ENCODE data around the gene ALAD. TPM values are rescaled to one million over a fixed set of nuclear protein-coding genes. Genes with fewer than 3 reads are reported as not detected.
A peak's percentile ranks its signal among the peaks of the same experiment; 100 is the strongest.

The ALAD gene
- polyA plus RNA-seq, 1 donor from 2014 or later = 42.9 TPM

DNA sequence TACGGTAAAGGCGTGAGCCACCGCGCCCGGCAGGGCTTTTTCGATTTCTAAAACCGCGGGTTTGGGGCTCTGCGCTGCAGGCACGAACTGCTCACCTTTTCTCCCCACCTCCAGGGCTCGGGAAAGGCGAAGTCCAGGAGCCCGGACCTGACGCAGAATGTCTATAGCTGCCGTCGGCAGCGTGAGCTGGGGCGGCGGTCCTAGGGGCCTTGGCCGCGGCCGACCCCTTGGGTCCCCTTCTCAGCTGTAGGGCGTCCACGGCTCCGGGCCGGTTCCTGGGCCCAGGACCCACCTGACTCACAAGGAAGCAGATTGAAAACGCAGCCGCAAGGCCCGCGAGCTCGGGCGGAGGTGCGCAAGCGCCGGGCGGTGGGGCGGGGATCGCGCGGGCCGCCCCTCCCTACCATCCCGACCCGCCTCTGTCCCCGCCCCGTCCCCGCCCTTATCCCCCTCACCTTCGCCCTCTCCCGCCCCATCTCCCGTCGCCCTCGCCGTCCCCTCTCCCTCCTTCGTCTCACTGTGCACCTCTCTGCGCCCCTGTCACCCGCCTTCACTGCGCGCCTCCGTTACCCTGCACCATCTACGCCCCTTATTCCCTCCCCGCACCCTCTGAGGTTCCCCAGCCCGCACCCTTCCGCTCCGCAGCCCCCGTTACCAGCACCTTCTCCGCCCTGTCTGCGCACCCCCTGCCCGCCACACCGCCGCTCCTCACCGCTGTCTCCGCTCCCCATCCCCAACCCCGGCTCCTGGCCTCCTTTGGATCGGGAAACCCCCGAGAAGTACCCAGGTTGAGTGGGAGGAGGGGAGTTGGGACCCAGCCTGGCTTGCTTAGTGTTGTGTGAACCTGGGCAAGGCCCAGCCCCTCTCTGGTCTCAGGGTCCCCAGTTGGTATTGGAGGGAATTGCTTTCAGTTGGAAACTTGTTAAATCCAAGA, 24.2 kb downstream of the ALAD start, which contains the start of gene HDHD3:
Gene HDHD3, minus strand, starts transcription at position 353 of the 934 bp plus-strand sequence. CDS start 2,632 bp downstream, outside the sequence.
- Histone ChIP-seq H3K36me3 (ENCODE audit: insufficient read depth, low read length) (no peaks in the 10 kb centered on the region), H3F3A (ENCODE audit: insufficient read depth, low read length, poor library complexity, severe bottlenecking) (no peaks in the 10 kb centered on the region), H3K27me3 (ENCODE audit: insufficient read depth, low read depth, low read length) (no peaks in the 10 kb centered on the region), H3K4me3 (ENCODE audit: low read length) (peak within 1 kb of the TSS; percentile 85), H3K9me2 (ENCODE audit: insufficient read depth, low read length) (no peaks in the 10 kb centered on the region), H3K9me3 (ENCODE audit: low read length) (no peaks in the 10 kb centered on the region), H2AFZ (ENCODE audit: low read depth, low read length) (peak within 1 kb of the TSS; percentile 94), H3K79me2 (replicated peaks; ENCODE audit: insufficient read depth, low read length) (no peaks in the 10 kb centered on the region), H3K27ac (ENCODE audit: low read length) (peak within 1 kb of the TSS; percentile 49), H4K20me1 (ENCODE audit: insufficient read depth) (no peaks in the 10 kb centered on the region), H3K4me2 (ENCODE audit: low read length) (peak within 1 kb of the TSS; percentile 35), H3K9ac (ENCODE audit: low read length) (peak within 1 kb of the TSS; percentile 80)
- TF ChIP-seq POLR2AphosphoS5 (IDR thresholded peaks at IDR 0.05) (peak; percentile 82), RAD21 (conservative IDR thresholded peaks at IDR 0.05) (no peak), MXI1 (conservative IDR thresholded peaks at IDR 0.05; ENCODE audit: poor library complexity, severe bottlenecking) (peak; percentile 54), EZH2 (IDR thresholded peaks at IDR 0.05; ENCODE audit: borderline replicate concordance, insufficient read depth, low read length, poor library complexity, severe bottlenecking) (no peak), SMC3 (conservative IDR thresholded peaks at IDR 0.05; ENCODE audit: poor library complexity) (no peak), EP300 (conservative IDR thresholded peaks at IDR 0.05; ENCODE audit: poor library complexity, severe bottlenecking) (no peak), REST (IDR thresholded peaks at IDR 0.05; ENCODE audit: borderline replicate concordance) (peak; percentile 56), TAF1 (IDR thresholded peaks at IDR 0.05; ENCODE audit: low read depth) (peak; percentile 58), CTCF (IDR thresholded peaks at IDR 0.05; ENCODE audit: poor library complexity, severe bottlenecking) (no peak)

DNA sequence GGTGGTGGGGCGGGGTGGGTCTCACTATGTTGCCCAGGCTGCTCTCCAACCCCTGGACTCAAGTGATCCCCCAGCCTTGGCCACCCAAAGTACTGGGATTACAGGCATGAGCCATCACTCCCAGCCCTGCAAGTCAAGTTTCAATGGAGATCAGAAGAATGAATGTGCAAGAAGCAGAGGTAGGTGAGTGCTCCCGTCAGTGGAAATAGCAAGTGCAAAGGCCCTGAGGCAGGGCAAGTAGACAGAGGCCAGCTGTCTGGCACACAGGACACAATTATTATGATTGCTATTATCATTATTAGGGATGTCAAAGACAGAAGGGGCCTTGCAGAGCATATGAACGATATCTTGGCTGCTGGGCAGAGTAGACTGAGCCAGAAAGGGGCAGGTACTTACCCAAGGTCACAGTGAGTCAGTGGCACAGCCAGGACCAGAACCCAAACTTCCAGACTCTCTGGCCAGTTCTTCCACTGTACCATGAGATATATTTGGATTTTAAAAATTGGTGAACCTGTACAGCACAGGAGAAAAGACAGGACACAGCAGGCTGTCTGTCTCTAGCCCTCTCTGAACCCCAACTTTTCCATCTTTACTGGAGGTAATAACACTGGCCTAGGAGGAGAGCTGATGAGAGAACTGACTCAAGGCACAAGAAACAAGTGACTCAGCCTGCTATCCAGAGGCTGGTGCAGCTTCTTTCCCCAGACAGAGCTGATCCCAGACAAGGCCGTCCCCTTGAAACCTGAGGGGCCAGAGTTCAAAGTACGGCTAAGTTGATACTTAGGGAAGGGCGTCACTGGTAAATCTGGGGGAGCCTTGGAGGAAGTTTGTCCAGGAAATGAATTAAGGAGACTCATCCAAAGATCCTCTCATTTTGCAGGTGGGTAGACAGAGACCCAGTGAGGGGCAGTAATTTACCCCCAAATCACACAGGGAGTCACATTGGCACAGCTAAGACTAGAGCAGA, 25.7 kb downstream of the ALAD start:
- TF ChIP-seq MXI1 (conservative IDR thresholded peaks at IDR 0.05; ENCODE audit: poor library complexity, severe bottlenecking) = no peak
- no peak for TF ChIP-seq RAD21 (conservative IDR thresholded peaks at IDR 0.05)
- TF ChIP-seq TAF1 (IDR thresholded peaks at IDR 0.05; ENCODE audit: low read depth) = no peak
- no peak for TF ChIP-seq REST (IDR thresholded peaks at IDR 0.05; ENCODE audit: borderline replicate concordance)
- no peak for TF ChIP-seq POLR2AphosphoS5 (IDR thresholded peaks at IDR 0.05)
- no peak for TF ChIP-seq CTCF (IDR thresholded peaks at IDR 0.05; ENCODE audit: poor library complexity, severe bottlenecking)
- no peak for TF ChIP-seq SMC3 (conservative IDR thresholded peaks at IDR 0.05; ENCODE audit: poor library complexity)
- no peaks in the 10 kb centered on the region for H3K9me2 ChIP-seq (ENCODE audit: insufficient read depth, low read length)
- no peaks in the 10 kb centered on the region for H4K20me1 ChIP-seq (ENCODE audit: insufficient read depth)
- H3K27ac ChIP-seq (ENCODE audit: low read length) = no peak overlapping the region
- H3K9me3 ChIP-seq (ENCODE audit: low read length) = no peaks in the 10 kb centered on the region
- no peaks in the 10 kb centered on the region for H3F3A ChIP-seq (ENCODE audit: insufficient read depth, low read length, poor library complexity, severe bottlenecking)
- H3K9ac ChIP-seq (ENCODE audit: low read length) = no peak overlapping the region
- H3K27me3 ChIP-seq (ENCODE audit: insufficient read depth, low read depth, low read length) = no peaks in the 10 kb centered on the region
- no peaks in the 10 kb centered on the region for H3K36me3 ChIP-seq (ENCODE audit: insufficient read depth, low read length)
- no peaks in the 10 kb centered on the region for H3K79me2 ChIP-seq (replicated peaks; ENCODE audit: insufficient read depth, low read length)
- no peak overlapping the region for H2AFZ ChIP-seq (ENCODE audit: low read depth, low read length)
- peak overlapping the region; percentile 85 for H3K4me3 ChIP-seq (ENCODE audit: low read length)
- H3K4me2 ChIP-seq (ENCODE audit: low read length) = no peak overlapping the region
